Right cardiac atrium (tissue), 5 donors: ENCODE data around the gene NLRP12. TPM values are rescaled to one million over a fixed set of nuclear protein-coding genes. Genes with fewer than 3 reads are reported as not detected.
A peak's percentile ranks its signal among the peaks of the same experiment; 100 is the strongest.
"Not testable (repeated sequence)": the region's sequence is repeated elsewhere in the genome, so short reads cannot be mapped to it uniquely, and the experiment has no call there.

ENCODE experiments used
- ATAC-seq, 2 donors: fragments of 200-7000 bp; cut with Tn5 transposase; one replicate each; pipeline versions ENCODE4 v1.8.0 to v1.9.1; 2020; ENCODE audit warnings: moderate library complexity in 2 of 2, mild to moderate bottlenecking in 1 of 2
- DNase-seq, 3 donors: peaks; one replicate each; pipeline ENCODE4 v3.0.0-alpha.2; 2020
- H3K27ac ChIP-seq: one replicate; pipeline ENCODE4 v1.5.1; 2013; ENCODE audit warnings: mild to moderate bottlenecking, low read length, control low read depth, moderate library complexity
- H3K27me3 ChIP-seq: one replicate; pipeline ENCODE4 v1.6.1; 2013; ENCODE audit not compliant: control insufficient read depth, insufficient read depth
- H3K4me1 ChIP-seq: one replicate; pipeline ENCODE4 v1.6.1; 2013; ENCODE audit warnings: low read length; ENCODE audit not compliant: control insufficient read depth, insufficient read depth
- H3K4me3 ChIP-seq: one replicate; pipeline ENCODE4 v1.5.1; 2013; ENCODE audit warnings: low read length, control low read depth
- H3K9me3 ChIP-seq: one replicate; pipeline ENCODE4 v1.6.1; 2013; ENCODE audit warnings: low read length; ENCODE audit not compliant: control insufficient read depth
- WGBS: extraction: QIAGEN DNeasy Blood & Tissue Kit; methylation state at CpG from one replicate; pipeline ENCODE4 v1.1.7; 2013; 5-methylcytosine and 5-hydroxymethylcytosine counted together
- intact Hi-C, 4 donors: fragments of 100-400 bp; cut with DNase I; formaldehyde crosslinking; loops; one replicate each; pipeline versions ENCODE4 v1.11.0 to v1.14.0; 2022 to 2023
- microRNA-seq, 2 donors: library from miRNA; unstranded; fragments of <30 nt; microRNA quantifications; one replicate each; pipeline ENCODE4 v1.2.0, GENCODE V29; 2020 to 2021
- polyA plus RNA-seq: library from polyadenylated mRNA; stranded (reverse); fragments of 200-250 nt; gene quantifications from one replicate; pipeline ENCODE4 v1.2.3, GENCODE V29; 2013
- total RNA-seq, 4 donors: library from RNA; stranded (reverse); fragmentation: NEBNext Ultra II Directional; extraction: Animal tissue kit (Norgen Biotek cat#: 25700); gene quantifications; one replicate each; pipeline ENCODE4 v1.2.1, GENCODE V29; 2021
- donor health status: healthy with polysubstance abuse.
- donor health status: DM: no; HTN: yes; CAD: no.
- donor health status: DM: no; HTN: no; CAD: no.
- donor health status: DM: no; HTN: yes; CAD: no; lungs with severe emphysema.
- donor health status: DM: yes; HTN: yes; CAD: no.

NLRP12 gene
- total and polyA plus RNA-seq, 5 donors, result 0.20 to 0.71 (median 0.56) TPM

- 50% methylated on average over 1 of the region's 1 CpG for WGBS
- Histone ChIP-seq H3K4me3 (no peak overlapping the region), H3K27ac (no peak overlapping the region), H3K27me3 (no peaks in the 10 kb centered on the region), H3K4me1 (no peaks in the 10 kb centered on the region), H3K9me3 (no peaks in the 10 kb centered on the region)
- ATAC-seq (no peak), DNase-seq (no peak)
- intact Hi-C loops, result no loop called here
Observed at GRCh38 chr19:53780506-53780905, 43.6 kb downstream of the NLRP12 start.

DNA sequence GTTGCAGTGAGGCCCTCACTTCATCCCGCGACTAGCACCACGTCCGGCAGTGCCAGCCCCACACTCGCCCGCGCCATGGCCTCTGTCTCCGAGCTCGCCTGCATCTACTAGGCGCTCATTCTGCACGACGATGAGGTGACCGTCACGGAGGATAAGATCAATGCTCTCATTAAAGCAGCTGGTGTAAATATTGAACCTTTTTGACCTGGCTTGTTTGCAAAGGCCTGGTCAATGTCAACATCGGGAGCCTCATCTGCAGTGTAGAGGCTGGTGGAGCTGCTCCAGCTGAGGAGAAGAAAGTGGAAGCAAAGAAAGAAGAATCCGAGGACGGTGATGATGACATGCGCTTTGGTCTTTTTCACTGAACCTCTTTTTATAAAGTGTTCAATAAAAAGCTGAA, 48.6 kb downstream of the NLRP12 start:
- no peaks in the 10 kb centered on the region for H3K27me3 ChIP-seq

DNA sequence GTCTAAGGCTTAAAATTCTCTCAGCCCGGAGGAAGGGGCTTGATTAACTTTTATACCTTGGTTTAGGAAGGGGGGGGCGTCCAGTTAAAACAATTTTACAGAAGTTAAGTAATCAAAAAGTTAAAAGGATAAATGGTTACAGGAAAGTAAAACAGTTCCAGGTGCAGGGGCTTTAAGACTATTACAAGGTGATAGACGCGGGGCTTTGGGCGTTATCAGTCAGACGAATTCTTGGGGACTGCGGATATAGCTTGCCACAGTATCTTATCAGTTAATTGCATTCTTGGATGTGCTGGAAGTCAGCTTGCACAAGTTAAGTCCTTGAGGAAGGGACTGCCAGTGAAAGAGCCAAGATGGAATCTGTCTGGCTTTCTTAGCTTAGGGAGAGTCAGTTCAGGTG, 49.6 kb downstream of the NLRP12 start:
- intact Hi-C loops, DNase-seq, ATAC-seq, H3K27me3 ChIP-seq, H3K27ac ChIP-seq, H3K4me3 ChIP-seq, H3K4me1 ChIP-seq, H3K9me3 ChIP-seq: not testable (repeated sequence)
- 33% methylated on average over 5 of the region's 7 CpGs for WGBS

More for the DNA sequence above, 48.6 kb downstream of the NLRP12 start:
- Histone ChIP-seq H3K4me1 (no peaks in the 10 kb centered on the region), H3K9me3 (no peaks in the 10 kb centered on the region), H3K27ac (no peak overlapping the region), H3K4me3 (no peak overlapping the region)
- WGBS, result 64% methylated on average over 18 of the region's 18 CpGs
- intact Hi-C loops, result no loop called here
- no peak for ATAC-seq
- no peak for DNase-seq

DNA sequence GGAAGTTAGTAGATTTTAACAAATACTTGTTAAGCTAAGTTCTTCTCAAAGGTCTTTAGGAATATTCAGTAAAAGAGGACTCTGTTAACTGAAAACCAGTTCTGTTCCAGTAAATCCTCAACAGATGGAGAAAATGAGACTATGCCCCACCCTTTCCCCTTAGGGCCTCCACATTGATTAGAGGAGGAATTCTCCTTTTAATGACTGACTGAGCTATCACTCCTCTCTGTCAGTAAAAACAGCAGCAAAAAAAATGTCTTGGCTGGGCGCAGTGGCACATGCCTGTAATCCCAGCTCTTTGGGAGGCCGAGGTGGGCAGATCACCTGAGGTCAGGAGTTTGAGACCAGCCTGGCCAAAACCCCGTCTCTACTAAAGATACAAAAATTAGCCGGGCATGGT, 50.1 kb downstream of the NLRP12 start:
- ATAC-seq, result no peak
- 49% methylated on average over 4 of the region's 4 CpGs for WGBS
- Histone ChIP-seq H3K27me3 (no peaks in the 10 kb centered on the region), H3K27ac (no peak overlapping the region), H3K4me3 (no peak overlapping the region), H3K4me1 (no peaks in the 10 kb centered on the region), H3K9me3 (no peaks in the 10 kb centered on the region)
- intact Hi-C loops, result no loop called here
- no peak for DNase-seq

DNA sequence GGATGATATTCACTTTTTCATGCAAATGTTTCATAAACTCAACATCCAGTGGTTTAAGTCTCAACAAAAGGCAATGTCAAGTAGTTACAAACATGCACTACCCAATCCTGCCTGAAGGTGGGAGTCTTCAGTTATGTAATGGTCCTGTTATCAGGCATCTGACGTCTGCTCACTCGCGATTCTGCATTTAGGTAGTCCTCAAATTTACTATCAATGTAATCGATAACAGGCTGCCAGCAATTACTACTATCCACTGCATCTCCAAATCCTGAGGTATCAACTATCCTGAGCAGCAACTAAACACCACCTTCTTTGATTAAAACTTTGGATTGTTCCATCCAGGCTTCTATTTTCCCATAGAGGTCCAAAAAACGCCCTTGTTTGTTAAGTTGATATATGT, 51.2 kb downstream of the NLRP12 start:
- H3K27me3 ChIP-seq, result no peaks in the 10 kb centered on the region
- intact Hi-C loops, result no loop called here
- no peak for ATAC-seq

DNA sequence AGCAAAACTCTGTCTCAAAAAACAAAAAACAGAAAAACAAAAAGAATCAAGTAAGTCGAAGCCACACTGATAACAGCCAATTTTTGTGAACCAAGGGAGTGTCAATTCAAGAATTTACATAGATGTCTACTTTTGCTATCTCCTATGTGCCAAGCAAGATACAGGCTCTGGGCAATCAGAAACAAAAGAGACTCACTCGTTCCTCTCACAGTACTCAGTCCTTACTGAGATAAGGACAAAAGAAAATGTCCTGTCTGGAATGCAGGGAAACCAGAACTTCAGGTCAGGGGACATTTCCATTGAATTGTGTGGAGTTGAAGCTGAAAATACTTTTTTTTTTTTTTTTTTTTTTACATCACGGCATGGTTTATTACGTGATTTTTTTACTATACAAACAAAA, 53.0 kb downstream of the NLRP12 start:
- Histone ChIP-seq H3K9me3 (no peaks in the 10 kb centered on the region), H3K4me1 (no peaks in the 10 kb centered on the region), H3K27me3 (no peaks in the 10 kb centered on the region), H3K4me3 (no peak overlapping the region), H3K27ac (no peak overlapping the region)
- ATAC-seq (no peak), DNase-seq (no peak)
- WGBS, result 34% methylated on average over 4 of the region's 4 CpGs
- intact Hi-C loops, result no loop called here

More for the DNA sequence above, 51.2 kb downstream of the NLRP12 start:
- WGBS, result 9% methylated on average over 5 of the region's 5 CpGs
- H3K4me1 ChIP-seq, result no peaks in the 10 kb centered on the region
- no peaks in the 10 kb centered on the region for H3K9me3 ChIP-seq
- no peak for DNase-seq
- H3K4me3 ChIP-seq, result no peak overlapping the region
- H3K27ac ChIP-seq, result no peak overlapping the region

DNA sequence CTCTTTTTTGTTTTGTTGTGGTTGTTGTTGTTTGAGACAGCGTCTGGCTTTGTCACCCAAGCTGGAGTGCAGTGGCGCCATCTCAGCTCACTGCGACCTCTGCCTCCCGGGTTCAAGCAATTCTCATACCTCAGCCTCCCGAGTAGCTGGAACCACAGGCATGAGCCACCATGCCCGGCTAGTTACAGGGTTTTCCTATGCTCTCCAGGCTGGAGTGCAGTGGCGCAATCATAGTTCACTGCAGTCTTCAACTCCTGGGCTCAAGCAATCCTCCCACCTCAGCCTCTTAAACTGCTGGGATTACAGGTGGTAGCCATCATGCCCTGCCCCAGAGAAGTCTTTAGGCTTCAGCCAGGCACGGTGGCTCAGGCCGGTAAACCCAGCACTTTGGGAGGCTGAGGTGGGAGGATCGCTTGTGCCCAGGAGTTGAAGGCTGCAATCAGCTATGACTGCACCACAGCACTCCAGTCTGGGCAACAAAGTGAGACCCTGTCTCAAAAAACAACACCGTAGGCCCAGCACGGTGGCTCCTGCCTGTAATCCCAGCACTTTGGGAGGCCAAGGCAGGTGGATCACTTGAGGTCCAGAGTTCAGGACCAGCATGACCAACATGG, 54.3 kb downstream of the NLRP12 start:
- H3K9me3 ChIP-seq, ATAC-seq, H3K4me1 ChIP-seq, H3K27me3 ChIP-seq, H3K27ac ChIP-seq, DNase-seq, H3K4me3 ChIP-seq, intact Hi-C loops: not testable (repeated sequence)
- WGBS, result 94% methylated on average over 12 of the region's 12 CpGs

GRCh38 chr19:53768401-53768800, 55.7 kb downstream of the NLRP12 start:
- 94% methylated on average over 27 of the region's 27 CpGs for WGBS
- Histone ChIP-seq H3K4me1 (no peaks in the 10 kb centered on the region), H3K27ac (peak overlapping the region; percentile 42), H3K4me3 (no peak overlapping the region), H3K9me3 (no peaks in the 10 kb centered on the region), H3K27me3 (no peaks in the 10 kb centered on the region)
- ATAC-seq, result peak in 1 of 2 donors; percentile 19
- no peak for DNase-seq
- intact Hi-C loops, result no loop called here

DNA sequence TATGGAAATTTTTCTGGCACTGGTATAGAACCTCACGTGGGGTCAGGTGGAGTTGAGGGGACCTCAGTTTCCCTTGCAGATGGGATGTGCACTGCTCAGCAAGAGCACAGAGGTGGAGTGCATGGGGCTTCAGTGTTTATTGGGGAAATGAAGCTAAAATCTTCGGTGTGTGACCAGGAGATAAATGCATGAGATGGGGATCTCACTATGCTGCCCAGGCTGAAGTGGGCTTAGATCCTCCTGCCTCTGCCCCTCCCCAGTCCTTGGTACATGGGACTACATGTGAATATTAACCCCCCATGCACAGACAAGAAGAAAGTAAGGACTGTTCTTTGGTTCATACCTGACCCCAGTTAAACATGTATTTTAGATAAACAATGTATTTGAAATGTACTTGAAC, 65.1 kb downstream of the NLRP12 start:
- H3K9me3 ChIP-seq, intact Hi-C loops, H3K4me3 ChIP-seq, DNase-seq, H3K27ac ChIP-seq, H3K4me1 ChIP-seq, H3K27me3 ChIP-seq, ATAC-seq: not testable (repeated sequence)
- 83% methylated on average over 2 of the region's 2 CpGs for WGBS

Small RNA genes lying within 50 kb of the gene (microRNA-seq; reads per million reads assigned to microRNA genes)
- gene MIR1283-2 (0 reads per million in 2 donors), gene MIR371A (0 reads per million in 2 donors), gene MIR372 (8.6 to 17.7 reads per million in 2 donors), gene MIR373 (3.2 to 5.9 reads per million in 2 donors), gene MIR516A1 (0 reads per million in 2 donors), gene MIR516A2 (0 reads per million in 2 donors), gene MIR519A1 (0.54 to 1.7 reads per million in 2 donors), gene MIR521-1 (0 reads per million in 2 donors), gene MIR522 (3.7 to 7.6 reads per million in 2 donors), gene MIR527 (0 reads per million in 2 donors)

Other genes starting within 250 kb of the NLRP12 start
- not detected for gene DPRX, start 192.3 kb downstream of the NLRP12 start, total RNA-seq
- not detected for gene DPRX, start 192.3 kb downstream of the NLRP12 start, polyA plus RNA-seq
- 100 to 1,000 TPM in 2 of 4 donors, 10 to 100 TPM in 2; 83.0 to 303 (median 113) TPM for gene MYADM, start 43.6 kb upstream of the NLRP12 start, total RNA-seq
- gene MYADM, start 43.6 kb upstream of the NLRP12 start, polyA plus RNA-seq, result 110 TPM
- not detected for gene PRKCG, start 57.9 kb upstream of the NLRP12 start, total RNA-seq
- gene PRKCG, start 57.9 kb upstream of the NLRP12 start, polyA plus RNA-seq, result 0.02 TPM
- gene CACNG7, start 85.0 kb upstream of the NLRP12 start, total RNA-seq, result not detected
- 0.05 TPM for gene CACNG7, start 85.0 kb upstream of the NLRP12 start, polyA plus RNA-seq
- gene CACNG8, start 138.6 kb upstream of the NLRP12 start, total RNA-seq, result under 1 TPM; 0.06 to 0.31 (median 0.20) TPM
- gene CACNG8, start 138.6 kb upstream of the NLRP12 start, polyA plus RNA-seq, result 0.14 TPM
- gene CACNG6, start 167.3 kb upstream of the NLRP12 start, total RNA-seq, result not detected
- gene CACNG6, start 167.3 kb upstream of the NLRP12 start, polyA plus RNA-seq, result not detected
- not detected for gene VSTM1, start 239.6 kb upstream of the NLRP12 start, total RNA-seq
- gene VSTM1, start 239.6 kb upstream of the NLRP12 start, polyA plus RNA-seq, result not detected